HG03045 (cell line): ENCODE data around the gene NHERF1.

Experiments used
- ATAC-seq: cut with Tn5 transposase; IDR thresholded peaks from one replicate; pipeline ENCODE4 v1.9.1; 2021; ENCODE audit warnings: mild to moderate bottlenecking, moderate library complexity; ENCODE audit not compliant: unreplicated experiment

The NHERF1 gene

DNA sequence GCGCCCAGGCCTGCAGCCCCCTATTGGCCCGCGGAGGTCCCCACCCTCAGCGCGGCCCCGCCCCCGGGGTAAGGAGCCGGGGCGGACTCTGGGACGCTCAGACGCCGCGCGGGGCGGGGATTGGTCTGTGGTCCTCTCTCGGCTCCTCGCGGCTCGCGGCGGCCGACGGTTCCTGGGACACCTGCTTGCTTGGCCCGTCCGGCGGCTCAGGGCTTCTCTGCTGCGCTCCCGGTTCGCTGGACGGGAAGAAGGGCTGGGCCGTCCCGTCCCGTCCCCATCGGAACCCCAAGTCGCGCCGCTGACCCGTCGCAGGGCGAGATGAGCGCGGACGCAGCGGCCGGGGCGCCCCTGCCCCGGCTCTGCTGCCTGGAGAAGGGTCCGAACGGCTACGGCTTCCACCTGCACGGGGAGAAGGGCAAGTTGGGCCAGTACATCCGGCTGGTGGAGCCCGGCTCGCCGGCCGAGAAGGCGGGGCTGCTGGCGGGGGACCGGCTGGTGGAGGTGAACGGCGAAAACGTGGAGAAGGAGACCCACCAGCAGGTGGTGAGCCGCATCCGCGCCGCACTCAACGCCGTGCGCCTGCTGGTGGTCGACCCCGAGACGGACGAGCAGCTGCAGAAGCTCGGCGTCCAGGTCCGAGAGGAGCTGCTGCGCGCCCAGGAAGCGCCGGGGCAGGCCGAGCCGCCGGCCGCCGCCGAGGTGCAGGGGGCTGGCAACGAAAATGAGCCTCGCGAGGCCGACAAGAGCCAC is at the start of gene NHERF1:
Gene NHERF1 (plus strand): TSS at position 100 of the 750 bp plus-strand sequence. CDS start 219 bp downstream, at position 319.
- ATAC-seq: peak; percentile 88

DNA sequence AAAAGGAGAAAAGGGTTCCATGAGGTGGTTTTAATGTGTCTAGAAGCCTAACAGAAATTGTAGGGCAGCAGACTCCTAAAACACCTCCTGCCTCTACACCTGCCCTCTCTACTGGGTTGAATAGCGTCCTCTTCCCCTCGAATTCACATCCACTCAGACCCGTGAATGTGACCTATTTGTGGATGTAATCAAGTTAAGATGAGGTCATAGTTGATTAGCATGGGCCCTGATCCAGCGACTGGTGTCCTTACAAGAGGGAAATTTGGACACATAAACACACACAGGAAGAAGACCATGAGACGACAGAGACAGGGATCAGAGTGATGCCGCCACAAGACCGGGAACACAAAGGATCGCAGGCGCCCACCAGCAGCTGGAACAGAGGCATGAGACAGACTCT is 49.2 kb upstream of the NHERF1 start:
- ATAC-seq: no peak

DNA sequence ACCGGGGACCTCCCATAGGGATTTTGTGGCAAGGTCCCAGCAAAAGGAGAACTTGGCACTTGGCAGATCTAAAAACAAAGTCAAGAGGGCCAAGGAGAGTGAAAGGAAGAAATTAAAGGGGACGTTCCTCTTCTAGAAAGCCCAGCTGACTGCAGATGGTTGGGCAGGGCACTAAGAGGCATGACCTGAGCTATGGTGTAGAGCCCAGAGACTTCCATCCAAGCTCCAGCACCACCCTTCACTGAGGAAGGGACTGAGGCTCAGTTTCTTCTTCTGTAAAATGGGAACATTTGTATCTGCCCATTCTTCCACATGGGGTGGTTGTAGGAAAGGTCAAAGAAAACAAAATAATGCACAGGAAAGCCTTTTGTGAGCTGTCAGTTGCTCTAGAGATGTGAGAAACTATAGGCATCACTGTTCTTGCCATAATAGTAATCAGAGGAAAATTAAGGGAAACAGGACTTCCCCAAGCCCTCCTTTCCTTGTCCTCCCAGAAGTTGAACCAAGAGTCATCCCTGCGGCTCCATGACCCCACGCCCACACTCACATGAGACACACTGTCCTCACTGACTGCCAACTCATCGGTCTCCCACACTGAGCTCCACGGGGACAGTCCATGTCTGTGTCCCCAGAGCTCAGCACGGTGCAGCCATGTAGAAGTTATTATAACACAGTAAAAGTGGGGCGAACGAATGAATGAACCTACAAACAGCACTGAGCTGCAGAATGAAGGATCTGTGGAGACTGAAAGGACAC is 46.1 kb upstream of the NHERF1 start:
- ATAC-seq: no peak

DNA sequence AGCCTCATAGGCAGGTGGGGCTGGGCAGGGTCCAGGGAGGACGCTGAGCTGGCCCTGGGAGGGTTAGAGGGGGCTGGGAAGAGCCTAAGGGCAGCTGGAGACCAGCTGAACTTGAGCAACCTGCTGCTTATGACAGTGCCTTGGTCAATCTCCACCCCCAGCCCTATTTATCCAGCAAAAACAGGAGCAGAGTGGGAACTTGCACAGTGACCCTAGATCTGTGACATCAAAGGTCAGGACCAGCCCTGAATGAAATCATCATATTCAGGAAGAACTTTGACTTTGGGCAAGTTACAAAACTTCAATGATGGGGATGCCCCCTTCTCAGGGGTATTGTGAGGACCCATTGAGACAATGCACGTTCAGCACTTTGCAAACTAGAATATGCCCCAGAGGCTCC is 45.1 kb upstream of the NHERF1 start:
- no peak for ATAC-seq

DNA sequence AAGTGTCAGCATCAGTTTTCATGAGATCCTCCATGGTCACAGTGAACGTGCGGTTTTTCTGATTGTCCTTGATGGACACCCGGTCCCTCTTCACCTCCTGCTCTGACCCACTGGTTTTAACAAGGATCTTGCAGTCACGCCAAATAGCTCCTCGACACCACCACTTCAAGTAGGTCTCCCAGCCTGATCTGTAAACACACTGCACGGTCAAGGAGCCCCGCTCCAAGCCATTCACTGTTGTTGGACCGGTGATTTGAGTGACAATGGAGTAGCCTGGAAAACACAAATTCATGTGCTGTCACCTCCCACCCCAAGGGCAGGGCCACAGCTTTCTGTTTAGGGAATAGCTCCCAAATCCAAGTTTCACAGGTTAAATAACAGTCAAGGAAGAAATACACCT is 43.9 kb upstream of the NHERF1 start:
- no peak for ATAC-seq

DNA sequence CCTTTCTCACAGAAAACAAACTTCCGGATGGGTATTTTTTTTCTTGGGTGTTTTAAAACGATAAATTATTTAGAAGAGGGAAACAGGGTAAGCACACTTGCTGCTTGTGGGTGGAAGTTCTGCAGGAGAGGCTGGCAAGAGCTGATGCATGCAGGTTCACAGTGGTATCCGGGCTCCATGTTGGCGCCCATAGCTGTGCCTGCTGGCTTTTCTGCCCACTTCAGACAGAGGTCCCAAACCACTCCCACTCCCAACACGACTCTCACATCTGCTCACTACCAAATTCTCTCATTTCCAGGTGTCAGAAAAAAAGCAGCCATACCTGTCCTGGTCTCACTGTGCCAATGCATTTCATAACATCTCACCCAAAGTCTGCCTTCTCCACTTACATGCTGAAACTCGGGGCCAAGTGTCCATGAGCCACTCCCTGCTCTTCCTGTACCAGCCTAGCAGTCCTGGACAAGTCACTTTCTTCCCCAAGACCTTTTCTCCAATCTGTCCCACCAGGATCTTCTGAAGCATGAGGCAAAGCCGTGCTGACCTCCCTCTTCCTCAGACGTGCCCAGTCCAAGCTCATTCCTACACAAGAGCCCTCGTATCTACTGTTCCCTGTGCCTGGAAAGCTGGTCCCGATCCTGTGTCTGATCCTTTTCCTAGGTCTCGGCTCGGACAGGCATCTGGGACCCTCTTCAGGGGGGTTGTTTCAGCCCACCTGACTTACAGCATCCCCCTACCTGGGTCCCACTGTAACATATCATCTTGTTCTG is 37.2 kb upstream of the NHERF1 start:
- ATAC-seq: no peak

DNA sequence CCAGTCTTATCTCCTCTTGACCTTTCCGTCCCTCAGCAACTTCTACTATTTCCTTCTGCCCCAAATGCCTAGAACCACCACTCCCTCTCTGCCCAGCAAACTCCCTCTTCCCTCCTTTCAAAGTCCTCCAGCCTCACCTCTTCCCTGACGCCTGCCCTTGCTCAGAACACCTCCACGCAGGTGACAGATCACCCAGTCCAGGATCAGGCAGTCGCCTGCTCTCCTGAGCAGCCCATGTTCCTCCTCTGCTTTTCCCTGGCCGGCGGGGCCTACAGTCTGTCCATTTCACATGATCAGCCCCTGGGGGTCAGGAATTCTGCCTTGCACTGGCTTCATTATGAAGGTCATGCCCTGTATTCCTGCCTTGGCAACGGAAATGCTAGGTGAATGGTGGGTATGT is 36.1 kb upstream of the NHERF1 start:
- ATAC-seq: no peak

DNA sequence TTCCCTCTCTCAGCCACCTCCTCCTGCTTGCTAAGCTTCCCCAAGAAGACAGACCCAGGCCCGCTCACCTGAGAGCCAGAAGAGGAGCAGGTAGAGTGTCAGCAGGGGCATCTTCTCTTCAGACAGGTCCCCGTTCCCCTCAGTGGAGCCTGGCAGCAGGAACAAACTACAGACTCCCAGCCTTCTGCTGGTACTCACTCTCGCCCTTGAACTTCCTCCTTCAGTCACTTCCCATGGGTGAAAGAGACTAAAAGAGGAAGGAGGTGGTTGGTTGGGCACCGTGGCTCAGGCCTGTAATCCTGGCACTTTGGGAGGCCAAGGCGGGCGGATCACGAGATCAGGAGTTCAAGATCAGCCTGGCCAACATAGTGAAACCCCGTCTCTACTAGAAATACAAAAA is 35.7 kb upstream of the NHERF1 start, which contains the start of gene CD300LF:
Gene CD300LF (minus strand): TSS at position 168 of the 400 bp plus-strand sequence. CDS start 57 bp downstream, at position 111.
- ATAC-seq: no peak

DNA sequence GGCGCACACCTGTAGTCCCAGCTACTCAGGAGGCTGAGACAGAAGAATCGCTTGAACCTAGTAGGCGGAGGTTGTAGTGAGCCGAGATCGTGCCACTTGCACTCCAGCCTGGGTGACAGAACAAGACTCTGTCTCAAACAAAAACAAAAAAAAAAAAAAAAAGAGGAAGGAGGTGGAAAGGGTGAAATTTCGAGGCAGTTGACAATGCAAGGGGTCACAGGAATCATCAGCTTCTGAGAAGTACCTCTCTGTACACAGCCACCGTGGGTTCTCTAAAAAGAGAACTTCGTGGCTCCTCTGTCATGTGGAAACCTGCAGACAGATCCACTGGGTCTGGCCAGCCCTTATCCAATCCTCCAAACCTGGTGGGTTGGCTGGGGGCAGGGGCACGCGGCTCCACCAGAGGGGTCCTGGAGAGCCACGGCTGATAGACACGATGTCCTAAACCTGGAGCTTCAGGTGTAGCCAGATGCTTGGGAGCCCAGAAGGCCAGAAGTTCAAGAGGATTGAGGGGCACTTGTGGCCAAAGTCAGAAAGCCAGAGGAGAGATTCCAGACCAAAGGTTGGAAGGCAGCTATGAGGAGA is 35.2 kb upstream of the NHERF1 start:
- ATAC-seq: no peak

DNA sequence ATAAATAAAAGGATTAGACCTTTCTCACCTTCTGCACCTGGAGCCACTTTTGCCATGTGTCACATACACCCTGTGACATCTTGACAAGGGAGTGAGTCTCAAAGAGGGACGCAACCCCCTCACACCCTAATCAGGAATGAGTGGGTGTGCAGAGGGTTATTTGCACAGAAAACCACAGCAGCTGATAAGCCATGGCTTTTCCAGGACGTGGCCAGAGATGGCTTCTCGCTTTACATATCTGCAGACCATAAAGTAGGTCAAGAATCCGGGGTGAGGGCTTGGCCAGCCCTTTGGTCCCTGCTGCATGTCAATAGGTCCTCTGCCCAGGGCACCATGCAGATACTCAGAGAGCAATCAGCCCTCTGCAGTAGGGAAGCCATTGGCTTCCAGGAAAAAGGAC is 33.3 kb upstream of the NHERF1 start:
- no peak for ATAC-seq

DNA sequence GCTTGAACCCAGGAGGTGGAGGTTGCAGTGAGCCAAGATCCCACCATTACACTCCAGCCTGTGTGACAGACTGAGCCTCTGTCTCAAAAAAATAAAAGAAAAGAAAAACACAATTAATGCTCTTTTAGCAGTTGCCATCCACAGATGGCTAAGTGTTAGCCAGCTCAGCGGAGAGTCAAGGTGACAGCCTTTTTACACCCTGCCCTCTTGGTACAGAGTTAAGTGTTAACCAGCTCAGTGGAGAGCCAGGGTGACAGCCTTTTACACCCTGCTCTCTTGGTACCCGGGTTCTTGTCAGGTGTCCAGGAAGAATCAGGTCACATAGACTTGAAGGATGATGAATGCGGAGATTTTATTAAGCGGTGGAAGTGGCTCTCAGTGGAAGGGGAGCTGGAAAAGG is 27.9 kb upstream of the NHERF1 start:
- no peak for ATAC-seq

DNA sequence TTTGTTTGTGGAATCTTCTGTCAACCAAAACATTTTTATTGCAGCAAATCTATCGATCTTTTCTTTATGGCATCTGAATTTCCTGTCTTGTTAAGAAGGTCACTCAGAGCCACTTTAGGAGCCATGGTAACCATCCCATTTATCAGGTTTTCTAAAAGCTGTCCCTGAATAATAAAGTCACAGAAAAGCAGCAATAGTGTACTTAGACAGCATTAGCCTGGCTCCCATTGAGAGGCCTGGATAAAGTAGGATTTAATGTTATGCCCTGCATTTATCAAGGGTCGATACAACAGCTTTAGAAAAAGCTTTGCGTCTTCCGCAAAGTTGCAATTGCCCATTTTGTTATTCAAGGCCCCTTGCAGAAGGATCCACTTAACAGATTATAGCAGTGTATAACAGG is 25.6 kb upstream of the NHERF1 start:
- no peak for ATAC-seq

DNA sequence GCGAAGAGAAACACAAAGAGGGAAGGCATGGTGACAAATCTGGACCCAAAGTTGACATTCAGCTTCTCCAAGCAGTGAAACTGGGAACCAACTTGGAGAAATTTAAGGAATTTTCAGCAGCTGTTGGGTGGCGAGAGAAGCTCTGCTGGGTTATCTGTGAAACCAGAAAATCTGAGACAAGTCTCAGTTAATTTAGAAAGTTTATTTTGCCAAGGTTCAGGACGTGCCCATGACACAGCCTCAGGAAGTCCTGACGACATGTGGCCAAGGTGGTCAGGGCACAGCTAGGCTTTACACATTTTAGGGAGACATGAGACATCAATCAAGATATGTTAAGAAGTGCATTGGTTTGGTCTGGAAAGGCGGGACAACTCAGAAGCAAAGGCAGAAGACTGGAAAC is 24.5 kb upstream of the NHERF1 start:
- no peak for ATAC-seq

DNA sequence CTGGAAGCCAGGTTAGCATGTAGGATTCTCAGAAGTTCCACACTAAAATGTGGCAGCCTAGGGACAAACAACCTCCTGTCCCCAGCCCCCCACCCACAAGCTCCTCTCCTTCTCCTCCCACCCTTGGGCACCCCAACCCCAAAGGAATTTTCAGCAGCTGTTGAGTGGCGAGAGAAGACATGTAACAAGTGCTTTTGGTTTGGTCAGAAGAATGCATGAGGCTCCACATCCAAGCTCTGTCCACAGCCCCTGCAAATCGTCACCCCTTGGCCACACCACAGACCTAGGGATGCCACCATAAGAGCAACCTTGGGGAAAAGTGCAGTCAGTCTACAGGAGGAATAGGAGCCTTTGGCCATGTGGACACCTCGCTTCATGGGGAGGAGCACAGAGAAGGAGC is 23.3 kb upstream of the NHERF1 start:
- no peak for ATAC-seq

DNA sequence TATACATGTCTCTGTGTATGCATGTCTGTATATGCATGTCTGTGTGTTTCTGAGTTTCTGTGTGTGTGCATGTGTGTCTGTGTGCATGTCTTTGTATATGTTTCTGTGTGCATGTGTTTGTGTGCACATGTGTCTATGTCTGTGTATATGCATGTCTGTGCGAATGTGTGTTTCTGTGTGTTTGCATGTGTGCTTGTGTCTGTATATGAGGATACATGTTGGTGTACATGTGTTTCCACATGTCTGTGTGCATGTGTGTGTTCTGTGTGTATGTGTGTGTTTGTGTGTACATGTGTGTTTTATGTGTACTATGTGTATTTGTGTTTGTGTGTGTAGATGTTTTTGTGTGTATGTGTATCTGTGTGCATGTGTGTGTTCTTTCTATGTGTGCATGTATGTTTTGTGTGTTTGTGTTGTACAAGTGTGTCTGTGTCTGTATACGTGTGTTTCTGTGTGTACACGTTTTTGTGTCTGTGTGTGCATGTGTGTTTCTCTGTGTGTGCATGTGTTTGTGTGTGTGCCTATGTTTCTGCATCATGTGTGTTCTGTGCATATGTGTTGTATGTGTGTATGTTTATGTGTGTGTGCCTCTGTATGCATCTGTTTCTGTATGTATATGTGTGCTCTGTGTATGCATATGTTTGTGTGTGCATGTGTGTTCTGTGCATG is 20.3 kb upstream of the NHERF1 start:
- ATAC-seq: no peak

DNA sequence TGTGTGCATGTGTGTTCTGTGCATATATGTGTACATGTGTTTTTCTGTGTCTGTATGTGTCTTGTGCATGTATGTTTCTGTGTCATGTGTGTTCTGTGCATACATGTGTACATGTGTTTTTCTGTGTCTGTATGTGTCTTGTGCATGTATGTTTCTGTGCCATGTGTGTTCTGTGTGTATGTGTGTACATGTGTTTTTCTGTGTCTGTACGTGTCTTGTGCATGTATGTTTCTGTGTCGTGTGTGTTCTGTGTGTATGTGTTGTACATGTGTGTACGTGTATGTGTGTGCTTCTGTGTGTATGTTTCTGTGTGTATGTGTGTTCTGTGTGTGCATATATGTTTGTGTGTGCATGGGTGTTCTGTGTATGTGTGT is 19.7 kb upstream of the NHERF1 start:
- ATAC-seq: no peak

DNA sequence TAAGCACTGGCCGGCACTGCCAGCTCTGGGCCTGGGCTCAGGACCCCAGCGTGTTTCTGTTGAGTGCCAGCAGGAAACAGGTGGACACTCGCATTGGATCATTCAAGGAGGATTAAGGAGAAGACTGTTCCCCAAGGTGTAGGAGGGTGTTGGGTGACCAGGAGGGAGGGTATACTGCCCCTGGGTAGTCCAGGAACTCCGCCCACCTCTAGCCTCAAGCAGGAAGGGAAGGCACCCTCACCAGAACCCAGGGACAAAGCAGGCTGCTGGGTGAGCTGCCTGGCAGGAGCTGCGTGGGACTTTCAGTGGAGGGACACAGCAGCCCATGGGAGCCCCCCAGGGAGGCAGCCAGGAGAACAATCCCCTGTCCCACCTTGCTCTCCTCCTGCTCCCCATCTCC is 19.1 kb upstream of the NHERF1 start:
- no peak for ATAC-seq

DNA sequence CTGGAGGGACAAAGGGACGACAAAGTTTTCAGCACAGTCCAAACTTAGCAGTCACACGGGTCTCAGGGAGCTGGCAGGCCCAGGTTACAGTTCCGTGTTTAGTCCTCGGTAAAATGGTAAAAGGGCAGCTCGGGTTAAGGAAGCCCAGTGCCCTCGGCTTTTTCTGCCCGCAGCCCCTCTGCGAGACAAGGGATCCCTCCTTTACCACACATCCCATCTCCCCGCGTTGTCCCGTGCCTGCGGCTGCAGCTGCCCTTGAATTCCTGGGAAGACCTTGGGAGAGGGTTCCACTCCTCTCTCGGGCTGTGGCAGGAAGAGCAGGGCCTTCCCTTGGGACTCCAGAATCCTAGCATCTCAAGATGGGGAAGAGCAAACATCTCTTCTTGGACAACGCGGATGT is 18.6 kb upstream of the NHERF1 start:
- ATAC-seq: no peak

DNA sequence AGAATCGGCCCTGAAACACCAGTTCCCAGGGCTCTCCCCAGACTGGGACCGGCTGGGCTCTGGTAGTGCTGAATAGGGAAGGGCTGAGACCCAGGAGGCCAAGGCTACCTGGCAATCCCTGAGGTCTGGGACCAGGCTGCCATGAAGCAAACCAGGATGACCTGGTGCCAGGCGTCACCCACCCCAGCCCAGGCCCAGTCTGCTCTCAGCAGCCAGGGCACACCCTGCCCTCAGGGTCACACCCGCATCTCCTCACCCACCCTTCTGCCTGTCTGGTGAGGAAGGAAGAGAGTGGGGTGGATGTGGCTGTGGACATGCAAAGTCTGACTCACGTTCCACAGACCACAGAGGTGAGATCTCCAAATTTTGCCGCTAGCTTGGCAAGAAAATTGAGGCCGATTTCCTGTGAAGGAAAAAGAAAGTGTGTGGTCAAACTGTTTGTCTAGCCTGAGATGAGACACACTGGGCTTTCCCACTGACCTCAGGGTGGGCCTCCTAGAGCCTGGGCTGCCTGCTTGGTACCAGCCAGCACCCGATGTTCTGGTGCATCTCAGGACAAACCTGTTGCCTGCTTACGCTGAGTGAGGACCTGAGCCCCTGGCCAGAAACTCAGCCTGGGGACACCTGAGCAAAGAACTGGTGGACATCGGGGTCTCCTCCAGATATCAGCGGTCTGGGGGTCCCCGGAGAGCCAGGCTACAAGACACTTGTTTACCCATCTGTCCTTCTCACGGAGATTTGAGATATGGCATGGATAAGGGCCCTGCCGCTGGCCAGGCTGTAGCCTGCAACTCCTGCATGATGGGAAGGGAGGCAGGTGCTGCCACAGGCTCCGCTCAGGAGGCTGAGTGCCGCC is 17.7 kb upstream of the NHERF1 start:
- ATAC-seq: no peak

DNA sequence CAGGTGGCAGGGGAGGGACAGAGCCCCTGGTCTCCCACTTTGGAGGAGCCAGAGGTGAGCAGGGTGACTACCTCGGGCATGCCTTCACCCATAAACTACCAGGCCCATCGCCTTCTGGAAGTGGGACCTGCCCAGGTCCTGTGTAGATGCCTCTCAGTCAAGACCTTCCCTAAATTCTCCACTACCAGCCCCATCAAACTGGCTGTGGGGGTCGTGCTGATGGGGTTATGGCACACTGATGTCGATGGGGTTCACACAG is 17.2 kb upstream of the NHERF1 start:
- ATAC-seq: no peak
